Neural progenitor cell (in vitro differentiated cells): ENCODE measurements around the gene CACNG5. TPM values are rescaled to one million over a fixed set of nuclear protein-coding genes. Genes with fewer than 3 reads are reported as not detected.

Experiments
- DNase-seq: peaks from one replicate; pipeline ENCODE4 v3.0.0-alpha.2; 2016; ENCODE audit warnings: low spot score
- H2AFZ ChIP-seq: fragments of 200-600 bp; sonication (generic); replicated peaks from 2 replicates; pipeline ENCODE4 v1.6.1; 2016; ENCODE audit warnings: antibody characterized with exemption
- H3F3A ChIP-seq: fragments of 200-600 bp; sonication (generic); 2 replicates; pipeline ENCODE4 v1.6.1; 2016; ENCODE audit warnings: antibody characterized with exemption, low read depth
- H3K27ac ChIP-seq: fragments of 200-600 bp; sonication (generic); 2 replicates; pipeline ENCODE4 v1.5.1; 2016; ENCODE audit warnings: mild to moderate bottlenecking
- H3K27me3 ChIP-seq: fragments of 200-600 bp; sonication (generic); 2 replicates; pipeline ENCODE4 v1.6.1; 2016; ENCODE audit warnings: mild to moderate bottlenecking, moderate library complexity
- H3K36me3 ChIP-seq: fragments of 200-600 bp; sonication (generic); 2 replicates; pipeline ENCODE4 v1.5.1; 2016
- H3K4me1 ChIP-seq: fragments of 200-600 bp; sonication (generic); 2 replicates; pipeline ENCODE4 v1.6.1; 2016; ENCODE audit warnings: mixed run types
- H3K4me2 ChIP-seq: fragments of 200-600 bp; sonication (generic); 2 replicates; pipeline ENCODE4 v1.6.1; 2016
- H3K4me3 ChIP-seq: fragments of 200-600 bp; sonication (generic); 2 replicates; pipeline ENCODE4 v1.5.1; 2016
- H3K79me2 ChIP-seq: fragments of 200-600 bp; sonication (generic); 2 replicates; pipeline ENCODE4 v1.6.1; 2016; ENCODE audit warnings: low read depth
- H3K9ac ChIP-seq: fragments of 200-600 bp; sonication (generic); 2 replicates; pipeline ENCODE4 v1.6.1; 2016
- H3K9me3 ChIP-seq: fragments of 200-600 bp; sonication (generic); 2 replicates; pipeline ENCODE4 v1.5.1; 2016; ENCODE audit warnings: low read depth
- H4K20me1 ChIP-seq: fragments of 200-600 bp; sonication (generic); 2 replicates; pipeline ENCODE4 v1.6.1; 2016; ENCODE audit warnings: low read depth
- H3K27ac Mint-ChIP-seq: 3 replicates; pipeline ENCODE4 v1.8.0; 2021; ENCODE audit warnings: mixed read lengths
- H3K27me3 Mint-ChIP-seq: 2 replicates; pipeline ENCODE4 v1.8.0; 2022; ENCODE audit warnings: low read depth, mild to moderate bottlenecking, inconsistent platforms, moderate library complexity, mixed read lengths; ENCODE audit not compliant: insufficient read depth
- H3K36me3 Mint-ChIP-seq: 3 replicates; pipeline ENCODE4 v1.8.0; 2021; ENCODE audit warnings: mixed read lengths
- H3K4me1 Mint-ChIP-seq: 3 replicates; pipeline ENCODE4 v1.8.0; 2021; ENCODE audit warnings: mixed read lengths
- H3K4me3 Mint-ChIP-seq: 3 replicates; pipeline ENCODE4 v1.8.0; 2021; ENCODE audit warnings: mild to moderate bottlenecking, moderate library complexity, mixed read lengths
- H3K9me3 Mint-ChIP-seq: 3 replicates; pipeline ENCODE4 v1.8.0; 2020; ENCODE audit warnings: mixed read lengths
- CTCF ChIP-seq: fragments of 200-600 bp; sonication (generic); IDR thresholded peaks from 2 replicates; pipeline ENCODE4 v1.5.1; 2017; ENCODE audit warnings: antibody characterized with exemption, mild to moderate bottlenecking
- EZH2 ChIP-seq: fragments of 200-600 bp; sonication (generic); IDR thresholded peaks from 2 replicates; pipeline ENCODE4 v1.6.1; 2017; ENCODE audit warnings: antibody characterized with exemption, mild to moderate bottlenecking, moderate library complexity
- EZH2phosphoT487 ChIP-seq: fragments of 200-600 bp; sonication (generic); IDR thresholded peaks from 2 replicates; pipeline ENCODE4 v1.6.1; 2017; ENCODE audit warnings: antibody characterized with exemption
- total RNA-seq: library from RNA; depleted of rRNA; stranded (reverse); fragments of >200 nt; gene quantifications from 2 replicates; pipeline ENCODE4 v1.2.3, GENCODE V29; 2015; ENCODE audit warnings: low replicate concordance

CACNG5 gene
- total RNA-seq, 1 donor from 2014 or later, result not detected

GRCh38 chr17:66915792-66916191 lies 80.9 kb downstream of the CACNG5 start:
- no peaks in the 10 kb centered on the region for H3K9me3 ChIP-seq
- no peak overlapping the region for H3K27ac ChIP-seq
- peaks cover 12% of the 10 kb centered on the region for H3K4me1 Mint-ChIP-seq
- H3K27ac Mint-ChIP-seq, result no peak overlapping the region
- H3K4me3 ChIP-seq, result no peak overlapping the region
- H3K27me3 ChIP-seq, result no peaks in the 10 kb centered on the region
- H3F3A ChIP-seq, result no peaks in the 10 kb centered on the region
- DNase-seq, result no peak
- no peak overlapping the region for H3K4me2 ChIP-seq
- no peak overlapping the region for H3K4me3 Mint-ChIP-seq
- H3K4me1 ChIP-seq, result no peaks in the 10 kb centered on the region
- no peaks in the 10 kb centered on the region for H3K36me3 Mint-ChIP-seq
- H3K9ac ChIP-seq, result no peak overlapping the region
- no peaks in the 10 kb centered on the region for H4K20me1 ChIP-seq
- peaks cover 5% of the 10 kb centered on the region for H3K27me3 Mint-ChIP-seq
- H2AFZ ChIP-seq, result no peak overlapping the region
- TF ChIP-seq CTCF (no peak), EZH2phosphoT487 (no peak), EZH2 (no peak)
- H3K36me3 ChIP-seq, result no peaks in the 10 kb centered on the region
- peaks cover 7% of the 10 kb centered on the region for H3K9me3 Mint-ChIP-seq
- no peaks in the 10 kb centered on the region for H3K79me2 ChIP-seq

- Histone ChIP-seq H3K4me3 (no peak overlapping the region), H3K27me3 (no peaks in the 10 kb centered on the region), H2AFZ (no peak overlapping the region), H3F3A (no peaks in the 10 kb centered on the region), H4K20me1 (no peaks in the 10 kb centered on the region), H3K4me1 (no peaks in the 10 kb centered on the region), H3K36me3 (no peaks in the 10 kb centered on the region), H3K9me3 (no peaks in the 10 kb centered on the region), H3K9ac (no peak overlapping the region), H3K79me2 (no peaks in the 10 kb centered on the region), H3K27ac (no peak overlapping the region), H3K4me2 (no peak overlapping the region)
- Mint-ChIP-seq H3K9me3 (peaks cover 7% of the 10 kb centered on the region), H3K4me1 (peaks cover 12% of the 10 kb centered on the region), H3K27me3 (peaks cover 4% of the 10 kb centered on the region), H3K36me3 (no peaks in the 10 kb centered on the region), H3K27ac (peak overlapping the region; percentile 17), H3K4me3 (no peak overlapping the region)
- TF ChIP-seq EZH2phosphoT487, result no peak
- TF ChIP-seq EZH2, result no peak
- no peak for TF ChIP-seq CTCF
- DNase-seq, result no peak
Measured at GRCh38 chr17:66916946-66917345, 82.0 kb downstream of the CACNG5 start.

- Histone ChIP-seq H3K79me2 (no peaks in the 10 kb centered on the region), H3K36me3 (no peaks in the 10 kb centered on the region), H3K9me3 (no peaks in the 10 kb centered on the region), H3K4me3 (no peak overlapping the region), H2AFZ (no peak overlapping the region), H3K27ac (no peak overlapping the region), H3K4me2 (no peak overlapping the region), H3K27me3 (no peaks in the 10 kb centered on the region), H4K20me1 (no peaks in the 10 kb centered on the region), H3K4me1 (peaks cover 3% of the 10 kb centered on the region), H3K9ac (no peak overlapping the region), H3F3A (no peaks in the 10 kb centered on the region)
- peaks cover 13% of the 10 kb centered on the region for H3K4me1 Mint-ChIP-seq
- no peak overlapping the region for H3K4me3 Mint-ChIP-seq
- peaks cover 4% of the 10 kb centered on the region for H3K27me3 Mint-ChIP-seq
- H3K27ac Mint-ChIP-seq, result no peak overlapping the region
- DNase-seq, result no peak
- TF ChIP-seq EZH2 (no peak), EZH2phosphoT487 (no peak), CTCF (no peak)
- peaks cover 12% of the 10 kb centered on the region for H3K9me3 Mint-ChIP-seq
- H3K36me3 Mint-ChIP-seq, result no peaks in the 10 kb centered on the region
Measured at GRCh38 chr17:66918896-66919295, 84.0 kb downstream of the CACNG5 start.
